ENCODE results near the gene LEAP2. TPM values are rescaled to one million over a fixed set of nuclear protein-coding genes. Genes with fewer than 3 reads are reported as not detected.

The LEAP2 gene
- total RNA-seq, 1 donor from 2014 or later, result 0.25 TPM

DNA sequence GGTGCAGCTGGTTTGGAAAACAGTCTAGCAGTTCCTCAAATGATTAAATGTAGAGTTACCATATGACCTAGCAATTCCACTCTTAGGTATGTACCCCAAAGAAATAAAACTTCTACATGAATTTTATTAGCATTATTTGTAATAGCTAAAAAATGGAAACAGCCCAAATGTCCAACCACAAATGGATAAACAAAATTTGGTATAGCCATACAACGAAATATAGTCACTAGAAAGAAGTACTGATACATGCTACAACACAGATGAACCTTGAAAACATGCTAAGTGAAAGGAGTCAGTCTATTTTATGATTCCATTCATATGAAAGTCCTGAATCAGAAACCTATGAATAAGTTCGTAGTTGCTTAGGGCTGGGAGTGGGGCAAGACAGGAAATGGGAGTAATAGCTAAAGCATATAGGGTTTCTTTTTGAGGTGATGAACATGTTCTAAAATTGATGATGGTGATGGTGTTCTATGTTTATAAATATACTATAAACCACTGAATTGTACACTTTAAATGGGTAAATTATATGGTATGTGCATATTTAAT lies 13.5 kb upstream of the LEAP2 start:
- Histone ChIP-seq H3K4me3 (ENCODE audit: low read depth, low read length) (no peak overlapping the region), H3K27me3 (ENCODE audit: control insufficient read depth, insufficient read depth, low read length) (no peaks in the 10 kb centered on the region), H3K36me3 (ENCODE audit: control insufficient read depth, insufficient read depth, low read length) (no peaks in the 10 kb centered on the region)
- TF ChIP-seq, protein P1, sequence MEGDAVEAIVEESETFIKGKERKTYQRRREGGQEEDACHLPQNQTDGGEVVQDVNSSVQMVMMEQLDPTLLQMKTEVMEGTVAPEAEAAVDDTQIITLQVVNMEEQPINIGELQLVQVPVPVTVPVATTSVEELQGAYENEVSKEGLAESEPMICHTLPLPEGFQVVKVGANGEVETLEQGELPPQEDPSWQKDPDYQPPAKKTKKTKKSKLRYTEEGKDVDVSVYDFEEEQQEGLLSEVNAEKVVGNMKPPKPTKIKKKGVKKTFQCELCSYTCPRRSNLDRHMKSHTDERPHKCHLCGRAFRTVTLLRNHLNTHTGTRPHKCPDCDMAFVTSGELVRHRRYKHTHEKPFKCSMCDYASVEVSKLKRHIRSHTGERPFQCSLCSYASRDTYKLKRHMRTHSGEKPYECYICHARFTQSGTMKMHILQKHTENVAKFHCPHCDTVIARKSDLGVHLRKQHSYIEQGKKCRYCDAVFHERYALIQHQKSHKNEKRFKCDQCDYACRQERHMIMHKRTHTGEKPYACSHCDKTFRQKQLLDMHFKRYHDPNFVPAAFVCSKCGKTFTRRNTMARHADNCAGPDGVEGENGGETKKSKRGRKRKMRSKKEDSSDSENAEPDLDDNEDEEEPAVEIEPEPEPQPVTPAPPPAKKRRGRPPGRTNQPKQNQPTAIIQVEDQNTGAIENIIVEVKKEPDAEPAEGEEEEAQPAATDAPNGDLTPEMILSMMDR (IDR thresholded peaks at IDR 0.05; ENCODE audit: insufficient read depth, low read length, poor library complexity, severe bottlenecking), result no peak
- DNase-seq (ENCODE audit: low read depth), result no peak

DNA sequence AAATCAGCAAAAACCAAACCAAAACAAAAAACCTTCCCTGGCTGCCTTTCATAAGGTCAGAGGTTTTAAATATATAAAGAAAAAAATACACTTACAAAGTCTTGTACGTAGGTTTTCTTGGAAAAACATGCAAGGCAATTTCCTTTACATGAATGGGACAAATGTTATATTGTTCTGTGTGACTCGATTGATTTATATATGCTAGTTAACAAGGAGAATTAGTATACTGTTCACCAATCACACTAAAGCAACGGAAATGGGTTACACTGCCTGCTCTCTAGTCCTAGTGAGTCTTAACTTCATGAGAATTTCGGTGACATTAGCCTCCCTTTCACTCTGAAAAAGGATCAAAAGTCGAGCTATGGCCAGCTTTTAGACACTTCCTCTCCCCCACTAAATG lies 12.7 kb upstream of the LEAP2 start:
- H3K4me3 ChIP-seq (ENCODE audit: low read depth, low read length), result no peak overlapping the region
- H3K36me3 ChIP-seq (ENCODE audit: control insufficient read depth, insufficient read depth, low read length), result no peaks in the 10 kb centered on the region
- no peak for DNase-seq (ENCODE audit: low read depth)
- TF ChIP-seq, protein P1 (IDR thresholded peaks at IDR 0.05; ENCODE audit: insufficient read depth, low read length, poor library complexity, severe bottlenecking), result no peak
- no peaks in the 10 kb centered on the region for H3K27me3 ChIP-seq (ENCODE audit: control insufficient read depth, insufficient read depth, low read length)

DNA sequence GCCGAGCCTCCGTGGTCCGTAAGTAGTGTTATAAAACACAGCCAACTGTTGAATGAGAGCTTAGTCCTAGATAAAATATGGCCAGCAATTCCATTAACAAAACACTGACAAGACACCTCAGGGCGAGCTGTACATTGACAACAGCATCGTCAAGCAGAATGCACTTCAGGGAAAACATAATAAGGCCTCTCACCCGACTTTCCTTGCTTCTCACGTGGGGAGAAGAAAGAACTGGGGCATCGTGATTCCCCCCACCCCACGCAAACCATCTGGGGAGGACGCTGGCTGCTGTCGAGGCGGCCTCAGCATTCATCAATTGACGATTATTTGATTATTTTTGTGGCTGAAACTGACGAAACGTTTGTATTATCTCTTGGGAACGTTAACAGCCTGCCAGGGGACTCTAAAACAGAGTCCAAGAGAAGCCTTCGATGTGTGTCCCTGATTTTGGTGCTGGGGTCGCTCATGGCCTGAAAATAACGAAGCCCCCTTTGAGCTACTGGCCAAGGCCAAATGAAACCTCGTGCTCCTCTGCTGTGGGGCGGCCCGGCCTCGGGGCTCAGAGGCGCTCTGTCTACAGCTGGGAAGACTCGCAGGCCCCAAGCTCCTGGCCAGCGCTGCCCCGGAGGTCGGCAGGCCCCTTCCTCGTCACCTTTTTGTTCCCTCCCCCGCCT lies 7.7 kb upstream of the LEAP2 start:
- TF ChIP-seq, protein P1 (IDR thresholded peaks at IDR 0.05; ENCODE audit: insufficient read depth, low read length, poor library complexity, severe bottlenecking), result no peak
- H3K27me3 ChIP-seq (ENCODE audit: control insufficient read depth, insufficient read depth, low read length), result no peaks in the 10 kb centered on the region
- H3K36me3 ChIP-seq (ENCODE audit: control insufficient read depth, insufficient read depth, low read length), result no peaks in the 10 kb centered on the region
- H3K4me3 ChIP-seq (ENCODE audit: low read depth, low read length), result peak overlapping the region; percentile 72
- DNase-seq (ENCODE audit: low read depth), result no peak

DNA sequence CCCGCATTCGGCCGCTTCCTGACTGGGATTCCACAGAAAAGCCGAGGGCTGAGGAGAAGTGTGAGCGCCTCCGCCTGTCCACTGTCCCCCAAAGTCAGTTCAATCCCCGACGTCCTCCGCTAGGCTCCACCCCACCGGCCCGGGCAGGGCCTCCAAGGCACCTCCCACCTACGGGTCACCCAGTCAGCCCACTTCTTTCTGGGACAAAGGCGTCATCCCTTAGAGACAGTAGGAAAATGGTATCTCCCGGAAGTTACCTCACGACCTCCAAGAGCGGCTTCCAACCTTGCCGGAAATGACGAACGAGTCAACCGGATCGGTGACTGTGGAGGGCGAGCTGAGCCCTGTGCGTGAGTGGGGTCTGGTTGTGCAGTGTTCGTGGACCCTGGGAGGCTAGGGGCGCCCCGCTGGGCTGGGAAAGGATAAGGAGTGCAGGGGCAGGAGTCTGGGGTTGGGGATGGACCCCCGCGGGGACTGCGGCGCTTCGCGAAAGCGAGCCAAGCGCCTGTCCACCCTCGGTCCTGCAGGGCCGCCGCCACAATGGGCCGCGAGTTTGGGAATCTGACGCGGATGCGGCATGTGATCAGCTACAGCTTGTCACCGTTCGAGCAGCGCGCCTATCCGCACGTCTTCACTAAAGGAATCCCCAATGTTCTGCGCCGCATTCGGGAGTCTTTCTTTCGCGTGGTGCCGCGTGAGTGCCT lies 7.0 kb upstream of the LEAP2 start, which contains the start of the genes GDF9 and UQCRQ:
Gene GDF9, minus strand, starts transcription at position 128 of the 704 bp plus-strand sequence. CDS start 1,936 bp downstream, outside the sequence.
Gene UQCRQ, plus strand, starts transcription at position 301 of the 704 bp plus-strand sequence. Its CDS starts 240 bp downstream, at position 541.
- H3K27me3 ChIP-seq (ENCODE audit: control insufficient read depth, insufficient read depth, low read length), result no peaks in the 10 kb centered on the region
- no peaks in the 10 kb centered on the region for H3K36me3 ChIP-seq (ENCODE audit: control insufficient read depth, insufficient read depth, low read length)
- DNase-seq (ENCODE audit: low read depth), result peak; percentile 98
- TF ChIP-seq, protein P1 (IDR thresholded peaks at IDR 0.05; ENCODE audit: insufficient read depth, low read length, poor library complexity, severe bottlenecking), result peak; percentile 41
- H3K4me3 ChIP-seq (ENCODE audit: low read depth, low read length), result peak within 1 kb of the TSS; percentile 72

DNA sequence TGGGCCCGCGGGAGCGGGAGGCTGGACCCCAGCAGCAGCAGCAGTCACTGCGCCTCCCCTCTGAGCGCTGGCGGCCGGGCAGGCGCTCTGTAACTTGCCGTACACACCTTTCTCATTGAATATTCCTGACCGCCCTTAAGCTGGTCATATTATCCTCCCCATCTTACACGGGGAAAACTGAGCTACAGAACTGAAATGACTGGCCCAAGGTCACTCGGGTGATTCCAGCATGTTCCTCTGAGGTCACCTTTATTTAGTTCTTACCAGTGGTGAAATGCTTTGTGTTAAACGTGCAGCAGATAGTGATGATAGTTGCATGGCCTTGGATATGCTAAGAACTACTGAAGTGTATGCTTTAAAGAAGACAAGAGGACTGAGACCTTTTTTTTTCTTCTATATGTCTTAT lies 6.4 kb upstream of the LEAP2 start:
- TF ChIP-seq, protein P1 (IDR thresholded peaks at IDR 0.05; ENCODE audit: insufficient read depth, low read length, poor library complexity, severe bottlenecking), result no peak
- DNase-seq (ENCODE audit: low read depth), result no peak

More for the DNA sequence above, 6.4 kb upstream of the LEAP2 start:
- peak overlapping the region; percentile 72 for H3K4me3 ChIP-seq (ENCODE audit: low read depth, low read length)
- no peaks in the 10 kb centered on the region for H3K27me3 ChIP-seq (ENCODE audit: control insufficient read depth, insufficient read depth, low read length)
- H3K36me3 ChIP-seq (ENCODE audit: control insufficient read depth, insufficient read depth, low read length), result no peaks in the 10 kb centered on the region
